Measurements from ENCODE around the gene CHCHD2. TPM values are rescaled to one million over a fixed set of nuclear protein-coding genes. Genes with fewer than 3 reads are reported as not detected.

Gene CHCHD2
- total and polyA plus RNA-seq, 2 of the 8 experiments (the other 6 are each of a cell fraction or from before 2014, with no cell fraction given): 112 to 300 TPM

DNA sequence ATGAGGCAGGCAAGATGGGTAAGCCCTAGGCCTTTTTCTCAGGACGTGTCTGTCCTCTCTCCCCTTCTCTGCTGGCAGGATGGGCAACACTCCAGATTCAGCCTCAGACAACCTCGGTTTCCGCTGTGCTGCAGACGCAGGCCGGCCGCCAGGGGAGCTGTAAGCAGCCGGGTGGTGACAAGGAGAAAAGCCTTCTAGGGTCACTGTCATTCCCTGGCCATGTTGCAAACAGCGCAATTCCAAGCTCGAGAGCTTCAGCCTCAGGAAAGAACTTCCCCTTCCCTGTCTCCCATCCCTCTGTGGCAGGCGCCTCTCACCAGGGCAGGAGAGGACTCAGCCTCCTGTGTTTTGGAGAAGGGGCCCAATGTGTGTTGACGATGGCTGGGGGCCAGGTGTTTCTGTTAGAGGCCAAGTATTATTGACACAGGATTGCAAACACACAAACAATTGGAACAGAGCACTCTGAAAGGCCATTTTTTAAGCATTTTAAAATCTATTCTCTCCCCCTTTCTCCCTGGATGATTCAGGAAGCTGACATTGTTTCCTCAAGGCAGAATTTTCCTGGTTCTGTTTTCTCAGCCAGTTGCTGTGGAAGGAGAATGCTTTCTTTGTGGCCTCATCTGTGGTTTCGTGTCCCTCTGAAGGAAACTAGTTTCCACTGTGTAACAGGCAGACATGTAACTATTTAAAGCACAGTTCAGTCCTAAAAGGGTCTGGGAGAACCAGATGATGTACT lies 26.7 kb downstream of the CHCHD2 start (continued):
- no peak for TF ChIP-seq RNF2 (IDR thresholded peaks at IDR 0.05; ENCODE audit: borderline replicate concordance, low read depth, low read length, missing control alignments, poor library complexity, severe bottlenecking)
- TF ChIP-seq JUND (IDR thresholded peaks at IDR 0.05; ENCODE audit: low read length): no peak
- no peak for TF ChIP-seq ASH2L (IDR thresholded peaks at IDR 0.05; ENCODE audit: low read length)
- TF ChIP-seq CBX8 (IDR thresholded peaks at IDR 0.05; ENCODE audit: borderline replicate concordance, low read depth, low read length): no peak
- no peak for TF ChIP-seq CHD2 (IDR thresholded peaks at IDR 0.05; ENCODE audit: low read length)
- TF ChIP-seq KDM4A (IDR thresholded peaks at IDR 0.05; ENCODE audit: low read depth, low read length, severe bottlenecking): no peak

All from H1 (cell line).